ENCODE measurements around the gene KIAA1210. TPM values are rescaled to one million over a fixed set of nuclear protein-coding genes. Genes with fewer than 3 reads are reported as not detected.

KIAA1210 gene
- total RNA-seq, 1 experiment from 2014 or later = 0.09 TPM

- no TSS peak for BruUV-seq (replicated peaks)
- no peak overlapping the region for H3K4me3 Mint-ChIP-seq (ENCODE audit: low read depth, unreplicated experiment)
Observed at GRCh38 chrX:119132961-119133360, 5.3 kb upstream of the KIAA1210 start.

DNA sequence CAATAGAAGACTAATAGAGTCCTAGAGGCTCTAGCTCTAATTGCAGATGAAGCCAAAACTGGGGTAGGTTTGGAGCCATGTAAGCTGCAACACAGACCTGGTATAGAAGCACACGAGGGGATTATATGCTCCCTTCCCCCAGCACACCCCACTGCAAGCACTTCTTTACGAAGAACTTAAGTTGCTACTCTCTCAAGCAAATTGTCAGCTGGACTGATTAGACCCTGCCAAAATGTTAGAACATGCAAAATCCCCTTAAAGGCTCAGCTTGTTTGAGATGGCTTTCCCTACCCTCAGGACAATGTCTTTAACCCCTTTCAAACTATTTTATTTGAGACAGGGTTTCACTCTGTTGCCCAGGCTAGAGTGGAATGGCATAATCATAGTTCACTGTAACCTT lies 4.7 kb upstream of the KIAA1210 start:
- no peaks in the 10 kb centered on the region for H3K36me3 Mint-ChIP-seq (ENCODE audit: insufficient read depth, unreplicated experiment)
- no peak overlapping the region for H3K27ac Mint-ChIP-seq (ENCODE audit: unreplicated experiment)
- H3K4me1 Mint-ChIP-seq (ENCODE audit: low read depth, unreplicated experiment) = peaks cover 6% of the 10 kb centered on the region
- H3K27me3 Mint-ChIP-seq (ENCODE audit: unreplicated experiment) = peaks cover 67% of the 10 kb centered on the region
- DNase-seq = no peak
- no peak for TF ChIP-seq CTCF (IDR thresholded peaks at IDR 0.05; ENCODE audit: unreplicated experiment)
- no peak overlapping the region for H3K4me3 Mint-ChIP-seq (ENCODE audit: low read depth, unreplicated experiment)
- no peaks in the 10 kb centered on the region for H3K9me3 Mint-ChIP-seq (ENCODE audit: low read depth, unreplicated experiment)
- BruUV-seq (replicated peaks) = no TSS peak
- intact Hi-C loops (cut with micrococcal nuclease; ENCODE audit: unreplicated experiment) = no loop called here
- CTCF ChIA-PET = no interaction called here

More at GRCh38 chrX:119132961-119133360, 5.3 kb upstream of the KIAA1210 start:
- no peak for TF ChIP-seq CTCF (IDR thresholded peaks at IDR 0.05; ENCODE audit: unreplicated experiment)
- peaks cover 67% of the 10 kb centered on the region for H3K27me3 Mint-ChIP-seq (ENCODE audit: unreplicated experiment)
- intact Hi-C loops (cut with micrococcal nuclease; ENCODE audit: unreplicated experiment) = no loop called here
- H3K4me1 Mint-ChIP-seq (ENCODE audit: low read depth, unreplicated experiment) = peaks cover 6% of the 10 kb centered on the region
- CTCF ChIA-PET = no interaction called here
- DNase-seq = no peak
- no peaks in the 10 kb centered on the region for H3K9me3 Mint-ChIP-seq (ENCODE audit: low read depth, unreplicated experiment)
- H3K27ac Mint-ChIP-seq (ENCODE audit: unreplicated experiment) = no peak overlapping the region
- H3K36me3 Mint-ChIP-seq (ENCODE audit: insufficient read depth, unreplicated experiment) = no peaks in the 10 kb centered on the region

- Mint-ChIP-seq H3K4me1 (ENCODE audit: low read depth, unreplicated experiment) (peaks cover 5% of the 10 kb centered on the region), H3K27ac (ENCODE audit: unreplicated experiment) (no peak overlapping the region), H3K27me3 (ENCODE audit: unreplicated experiment) (peaks cover 59% of the 10 kb centered on the region), H3K9me3 (ENCODE audit: low read depth, unreplicated experiment) (no peaks in the 10 kb centered on the region), H3K4me3 (ENCODE audit: low read depth, unreplicated experiment) (no peak overlapping the region), H3K36me3 (ENCODE audit: insufficient read depth, unreplicated experiment) (no peaks in the 10 kb centered on the region)
- TF ChIP-seq CTCF (IDR thresholded peaks at IDR 0.05; ENCODE audit: unreplicated experiment) = no peak
- intact Hi-C loops (cut with micrococcal nuclease; ENCODE audit: unreplicated experiment) = no loop called here
- CTCF ChIA-PET = interaction anchor here (0.9 kb wide), 1 partner anchor 13 kb away, joined by 3 read pairs; no protein-coding TSS in a partner anchor
- BruUV-seq (replicated peaks) = no TSS peak
- DNase-seq = no peak
Observed at GRCh38 chrX:119130911-119131310, 3.3 kb upstream of the KIAA1210 start.

- peaks cover 24% of the 10 kb centered on the region for H3K27me3 Mint-ChIP-seq (ENCODE audit: unreplicated experiment)
- H3K9me3 Mint-ChIP-seq (ENCODE audit: low read depth, unreplicated experiment) = no peaks in the 10 kb centered on the region
- CTCF ChIA-PET = no interaction called here
- H3K4me1 Mint-ChIP-seq (ENCODE audit: low read depth, unreplicated experiment) = no peaks in the 10 kb centered on the region
- intact Hi-C loops (cut with micrococcal nuclease; ENCODE audit: unreplicated experiment) = no loop called here
- no peak for TF ChIP-seq CTCF (IDR thresholded peaks at IDR 0.05; ENCODE audit: unreplicated experiment)
- H3K4me3 Mint-ChIP-seq (ENCODE audit: low read depth, unreplicated experiment) = no peak overlapping the region
- BruUV-seq (replicated peaks) = no TSS peak
- DNase-seq = no peak
- no peaks in the 10 kb centered on the region for H3K36me3 Mint-ChIP-seq (ENCODE audit: insufficient read depth, unreplicated experiment)
- no peak overlapping the region for H3K27ac Mint-ChIP-seq (ENCODE audit: unreplicated experiment)
Observed at GRCh38 chrX:119121341-119121740, 6.3 kb downstream of the KIAA1210 start.

Data from Calu3 (cell line).